GM21381 (cell line): ENCODE data around the gene TTC12.
A peak's percentile ranks its signal among the peaks of the same experiment; 100 is the strongest.
"Not testable (repeated sequence)": the region's sequence is repeated elsewhere in the genome, so short reads cannot be mapped to it uniquely, and the experiment has no call there.

Experiments
- ATAC-seq: cut with Tn5 transposase; IDR thresholded peaks from one replicate; pipeline ENCODE4 v1.9.1; 2021; ENCODE audit warnings: mild to moderate bottlenecking, moderate library complexity; ENCODE audit not compliant: unreplicated experiment

TTC12 gene

GRCh38 chr11:113282898-113283437, 31.4 kb upstream of the TTC12 start:
- ATAC-seq, result no peak

- ATAC-seq, result no peak
These were observed 30.5 kb upstream of the TTC12 start for GRCh38 chr11:113283881-113284280.

DNA sequence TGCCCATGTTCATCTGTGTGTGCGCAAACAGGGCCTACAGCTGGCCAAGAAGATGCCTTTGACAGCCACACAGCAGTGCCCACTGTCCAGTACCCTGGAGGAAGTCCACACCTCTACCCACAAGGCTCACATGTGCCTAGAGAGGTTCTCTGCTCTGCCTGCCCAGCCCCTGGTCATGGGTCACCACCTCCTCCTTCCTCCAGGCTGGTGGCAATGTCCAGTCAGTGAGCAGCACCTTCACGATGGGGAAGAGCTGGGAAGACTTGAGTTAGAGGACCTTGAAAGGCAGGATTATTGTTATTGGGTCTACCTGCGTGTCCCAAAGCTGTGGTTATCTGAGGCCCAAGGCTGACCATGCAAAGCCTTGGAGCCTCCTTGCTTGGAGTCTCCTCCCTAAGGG, 28.4 kb upstream of the TTC12 start:
- ATAC-seq, result no peak

GRCh38 chr11:113286509-113287497, 27.6 kb upstream of the TTC12 start:
- ATAC-seq, result no peak

- ATAC-seq, result no peak
These were observed 26.6 kb upstream of the TTC12 start for GRCh38 chr11:113287801-113288200.

GRCh38 chr11:113288286-113288863, 26.0 kb upstream of the TTC12 start:
- no peak for ATAC-seq

DNA sequence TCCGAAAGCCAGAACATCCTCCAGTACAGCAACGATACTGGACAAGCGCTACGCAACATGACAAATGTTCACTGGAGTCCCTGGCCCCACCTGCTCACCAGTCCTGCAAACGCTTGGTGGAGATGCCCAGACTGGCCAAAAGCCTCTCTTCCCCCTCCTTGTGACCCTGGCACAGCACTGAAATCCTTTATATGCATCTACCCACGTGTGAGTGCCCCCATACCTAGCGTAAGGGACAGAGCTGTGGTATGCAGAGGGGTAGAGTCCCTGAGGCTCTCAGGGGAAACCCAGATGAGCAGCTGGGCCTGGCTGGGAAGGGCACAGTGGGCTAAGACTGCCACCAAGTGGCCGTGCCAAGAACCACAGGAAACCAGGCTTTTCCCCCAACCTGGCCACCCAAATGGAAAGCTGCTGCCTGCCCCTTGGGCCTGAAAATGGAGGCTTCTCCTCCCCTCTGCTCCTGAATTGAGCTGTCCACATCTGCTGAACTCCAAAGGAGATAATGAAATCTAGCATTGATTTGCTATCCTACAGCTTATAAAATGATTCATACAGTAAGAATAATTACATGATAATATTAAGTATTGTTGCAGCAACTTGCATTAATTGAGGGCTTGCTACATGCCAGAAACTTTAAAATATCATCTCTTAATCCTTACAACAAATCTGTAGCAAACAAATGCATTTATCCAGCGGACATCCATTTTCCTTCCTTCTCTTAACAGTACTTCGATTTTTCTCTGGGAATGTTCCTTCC, 24.8 kb upstream of the TTC12 start:
- ATAC-seq, result peak; percentile 85

DNA sequence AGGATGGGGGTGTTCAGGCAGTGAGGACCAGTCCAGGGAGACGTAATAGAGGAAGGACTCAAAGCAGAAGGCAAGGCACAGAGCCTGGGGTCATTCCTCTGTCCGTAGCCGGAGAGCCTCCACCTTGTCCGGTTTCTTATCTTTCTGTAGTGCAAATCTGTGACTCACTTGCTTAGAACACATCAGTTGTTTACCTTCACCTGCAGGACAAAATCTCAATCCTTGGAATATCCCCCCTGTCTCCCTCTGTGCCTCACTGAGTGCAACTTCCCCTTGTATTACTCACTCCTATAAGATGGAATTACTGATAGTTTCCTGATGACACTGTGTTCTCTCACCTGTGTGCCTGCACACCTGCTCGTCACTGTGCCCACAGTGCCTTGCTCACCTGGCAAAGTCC, 20.4 kb upstream of the TTC12 start:
- ATAC-seq, result no peak

DNA sequence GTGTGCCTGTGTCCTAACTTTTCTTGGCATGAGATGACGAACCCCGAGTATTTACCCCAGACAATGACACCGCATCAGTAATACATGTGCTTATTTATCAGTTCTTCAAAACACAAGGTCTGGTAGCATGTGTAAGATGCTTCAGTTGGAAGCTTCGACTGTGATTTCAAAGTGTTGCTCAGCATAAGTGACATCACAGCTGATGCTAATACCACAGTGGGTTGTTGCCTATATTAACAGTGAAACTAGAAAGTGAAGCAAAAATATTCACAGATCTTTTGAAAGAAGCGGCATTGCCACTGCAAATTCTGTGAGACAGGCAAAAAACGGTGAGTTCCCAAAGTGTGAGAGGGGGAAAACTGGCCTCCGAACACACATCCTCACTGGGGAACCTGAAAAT, 18.4 kb upstream of the TTC12 start:
- ATAC-seq, result no peak

DNA sequence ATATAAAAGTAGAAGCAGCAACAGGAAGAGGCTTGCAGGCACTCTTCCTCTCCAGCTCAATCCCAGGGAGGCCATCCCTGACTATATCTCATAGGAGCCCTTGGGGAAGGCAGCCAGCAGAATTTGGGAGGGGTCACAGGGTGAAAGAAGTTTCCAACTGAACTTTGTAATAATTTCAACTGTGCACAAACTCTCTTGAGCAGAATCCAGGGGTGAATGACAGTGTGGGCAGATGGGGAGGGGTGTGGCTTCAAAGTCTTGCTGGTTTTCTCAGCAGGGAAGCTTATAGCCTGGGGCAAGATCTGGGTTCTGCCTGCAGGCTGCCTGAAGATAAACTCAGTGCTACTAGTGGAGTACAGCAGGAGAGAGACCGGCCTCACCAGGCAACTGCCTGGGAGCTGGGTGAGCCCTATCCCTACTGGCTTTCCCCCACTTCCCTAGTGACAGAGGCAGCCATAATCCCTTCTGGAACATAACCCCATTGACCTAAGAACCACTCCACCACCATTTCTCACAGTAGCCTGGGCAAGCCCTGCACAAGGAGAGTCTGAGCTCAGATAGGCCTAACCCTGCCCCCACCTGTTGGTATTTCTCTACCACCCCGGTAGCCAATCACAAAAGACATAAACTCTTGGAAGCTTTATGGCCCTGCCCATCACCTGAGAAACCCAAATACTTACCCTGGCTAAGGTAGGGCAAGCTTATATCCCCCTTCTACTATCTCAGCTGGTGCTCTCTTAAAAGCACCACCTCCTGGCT, 17.8 kb upstream of the TTC12 start:
- ATAC-seq, result no peak

DNA sequence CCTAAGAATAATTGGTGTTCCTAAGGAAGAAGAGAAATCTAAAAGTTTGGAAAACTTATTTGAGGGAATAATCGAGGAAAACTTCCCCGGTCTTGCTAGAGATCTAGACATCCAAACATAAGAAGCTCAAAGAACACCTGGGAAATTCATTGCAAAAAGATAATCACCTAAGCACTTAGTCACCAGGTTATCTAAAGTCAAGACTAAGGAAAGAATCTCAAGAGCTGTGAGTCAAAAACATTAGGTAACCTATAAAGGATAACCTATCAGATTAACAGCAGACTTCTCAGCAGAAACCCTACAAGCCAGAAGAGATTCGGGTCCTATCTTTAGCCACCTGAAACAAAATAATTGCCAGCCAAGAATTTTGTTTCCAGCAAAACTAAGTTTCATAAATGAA, 15.9 kb upstream of the TTC12 start:
- not testable (repeated sequence) for ATAC-seq

- no peak for ATAC-seq
These were observed 9.5 kb upstream of the TTC12 start for GRCh38 chr11:113304916-113305315.

DNA sequence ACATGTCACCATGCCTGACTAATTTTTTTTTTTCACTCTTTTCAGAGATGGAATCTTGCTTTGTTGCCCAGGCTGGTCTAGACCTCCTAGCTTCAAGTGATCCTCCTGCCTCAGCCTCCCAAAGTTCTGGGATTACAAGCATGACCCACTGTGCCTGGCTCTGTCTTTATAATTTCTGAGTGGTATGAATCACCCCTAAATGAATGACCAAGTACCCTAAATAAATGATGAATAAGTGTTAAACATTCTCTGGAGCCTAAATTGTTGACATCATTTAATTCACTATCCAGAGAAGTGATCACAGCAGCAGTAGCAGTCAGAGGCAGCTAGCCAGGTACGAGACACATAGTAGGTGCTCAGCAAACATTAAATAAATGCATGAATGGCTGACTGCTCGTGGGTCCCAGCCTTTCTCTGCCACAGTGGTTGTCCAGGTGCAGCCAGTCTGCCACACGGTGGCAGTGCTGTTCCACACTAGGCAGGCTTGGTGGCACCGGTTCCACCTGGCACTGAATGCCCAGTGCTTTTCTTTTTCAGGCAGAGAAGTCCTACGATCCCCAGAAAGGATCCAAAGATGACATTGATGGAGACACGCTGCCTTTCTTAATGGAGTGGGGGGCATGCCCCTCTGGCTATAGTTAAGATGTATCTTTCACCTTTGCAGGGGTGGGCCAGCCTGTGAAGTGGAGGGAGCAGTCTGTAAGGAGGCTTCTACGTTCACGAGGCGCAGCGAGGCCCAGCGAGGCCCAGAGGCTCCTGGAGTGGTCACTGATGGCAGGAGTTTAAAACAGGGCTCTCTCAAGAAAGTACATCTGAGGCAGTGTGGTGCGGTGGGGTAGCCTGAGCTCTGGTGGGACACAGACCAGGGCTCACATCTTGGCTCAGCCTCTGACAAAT, 8.7 kb upstream of the TTC12 start:
- no peak for ATAC-seq

DNA sequence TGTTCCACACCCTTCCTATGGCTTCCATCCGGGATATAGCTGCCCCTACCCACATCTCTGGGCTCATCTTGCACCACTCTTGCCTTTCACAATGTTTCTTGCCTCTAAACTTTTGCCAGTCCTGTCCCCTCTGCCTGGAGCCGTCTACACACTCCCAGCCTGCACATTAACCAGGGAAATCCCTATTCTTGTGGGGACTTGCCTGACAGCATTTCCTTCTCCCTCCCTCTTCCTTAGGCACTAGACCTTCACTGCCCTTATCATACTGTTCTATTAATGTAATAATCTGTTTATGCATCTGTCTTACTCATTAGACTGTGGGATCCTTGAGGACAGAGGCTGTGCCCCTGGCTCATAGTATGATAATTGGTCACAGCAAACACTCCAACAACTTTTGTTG, 5.8 kb upstream of the TTC12 start:
- ATAC-seq, result no peak

GRCh38 chr11:113311536-113311935, 2.8 kb upstream of the TTC12 start:
- ATAC-seq, result no peak

GRCh38 chr11:113313601-113314000, 782 bp upstream of the TTC12 start:
- ATAC-seq, result no peak

GRCh38 chr11:113314065-113314388, 356 bp upstream of the TTC12 start:
- no peak for ATAC-seq

- ATAC-seq, result no peak
These were observed 1.4 kb downstream of the TTC12 start for GRCh38 chr11:113315811-113316210.

DNA sequence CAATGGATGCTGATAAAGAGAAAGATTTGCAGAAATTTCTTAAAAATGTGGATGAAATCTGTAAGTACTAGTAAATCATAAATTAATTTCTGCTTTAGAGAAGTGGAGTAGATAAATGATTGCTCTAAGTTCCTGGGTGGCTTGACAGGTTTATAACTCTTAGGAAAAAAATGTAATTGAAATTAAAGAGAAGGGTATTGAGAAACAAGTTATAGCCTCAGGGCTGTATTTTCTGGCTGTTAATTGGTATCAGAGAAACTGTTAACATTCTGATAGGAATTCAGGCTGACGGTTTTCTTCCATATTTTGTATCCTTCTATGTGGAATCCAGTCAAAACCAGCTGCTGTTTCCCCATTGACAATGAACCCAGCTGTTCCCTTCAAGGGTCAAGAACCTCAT, 1.9 kb downstream of the TTC12 start:
- ATAC-seq, result no peak

- no peak for ATAC-seq
These were observed 3.0 kb downstream of the TTC12 start for GRCh38 chr11:113317339-113317738.
